Lower lobe of right lung (tissue), 2 donors: ENCODE measurements around the gene ASB6. TPM values are rescaled to one million over a fixed set of nuclear protein-coding genes. Genes with fewer than 3 reads are reported as not detected.

ENCODE experiments used
- ATAC-seq, 2 donors: fragments of 200-7000 bp; cut with Tn5 transposase; one replicate each; pipeline ENCODE4 v1.9.1; 2020 to 2022; ENCODE audit warnings: mild to moderate bottlenecking in 2 of 2, moderate library complexity in 2 of 2
- DNase-seq: peaks from one replicate; pipeline ENCODE4 v3.0.0-alpha.2; 2020
- H3K27ac ChIP-seq: fragments of 200-600 bp; one replicate; pipeline ENCODE4 v1.8.0; 2022
- H3K27me3 ChIP-seq: fragments of 200-600 bp; one replicate; pipeline ENCODE4 v1.8.0; 2022; ENCODE audit warnings: low read depth
- H3K36me3 ChIP-seq: fragments of 200-600 bp; one replicate; pipeline ENCODE4 v1.8.0; 2022; ENCODE audit warnings: mild to moderate bottlenecking
- H3K4me1 ChIP-seq: fragments of 200-600 bp; one replicate; pipeline ENCODE4 v1.8.0; 2022
- H3K4me3 ChIP-seq: fragments of 200-600 bp; one replicate; pipeline ENCODE4 v1.8.0; 2022; ENCODE audit warnings: mild to moderate bottlenecking
- H3K9me3 ChIP-seq: fragments of 200-600 bp; one replicate; pipeline ENCODE4 v1.8.0; 2022
- intact Hi-C: fragments of 100-400 bp; cut with DNase I; formaldehyde crosslinking; loops from one replicate; pipeline ENCODE4 v1.11.0; 2022
- long read RNA-seq: library from polyadenylated mRNA; unstranded; transcript quantifications from one replicate; pipeline ENCODE4 v2.0.0, GENCODE V29; 2021
- total RNA-seq: library from RNA; stranded (reverse); fragmentation: NEBNext Ultra II Directional; extraction: Animal tissue kit (Norgen Biotek cat#: 25700); gene quantifications from one replicate; pipeline ENCODE4 v1.2.1, GENCODE V29; 2021
- TF ChIP-seq, protein P1 (sequence below): fragments of 200-600 bp; IDR thresholded peaks from one replicate; pipeline ENCODE4 v1.8.0; 2022; ENCODE audit warnings: antibody characterized with exemption, mild to moderate bottlenecking
- donor health status: DM: no; HTN: yes; CAD: no; lungs with severe emphysema.

The ASB6 gene, protein sequence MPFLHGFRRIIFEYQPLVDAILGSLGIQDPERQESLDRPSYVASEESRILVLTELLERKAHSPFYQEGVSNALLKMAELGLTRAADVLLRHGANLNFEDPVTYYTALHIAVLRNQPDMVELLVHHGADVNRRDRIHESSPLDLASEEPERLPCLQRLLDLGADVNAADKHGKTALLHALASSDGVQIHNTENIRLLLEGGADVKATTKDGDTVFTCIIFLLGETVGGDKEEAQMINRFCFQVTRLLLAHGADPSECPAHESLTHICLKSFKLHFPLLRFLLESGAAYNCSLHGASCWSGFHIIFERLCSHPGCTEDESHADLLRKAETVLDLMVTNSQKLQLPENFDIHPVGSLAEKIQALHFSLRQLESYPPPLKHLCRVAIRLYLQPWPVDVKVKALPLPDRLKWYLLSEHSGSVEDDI
- 14.6 TPM for total RNA-seq
- long read RNA-seq, transcript ASB6-201 (6 exons, 2,330 nt) = major isoform, 24 of 39 reads
- long read RNA-seq, partial matches to known transcripts = 7 of 39 reads
- long read RNA-seq, other reads (novel, unspliced or antisense) = 8 of 39 reads

DNA sequence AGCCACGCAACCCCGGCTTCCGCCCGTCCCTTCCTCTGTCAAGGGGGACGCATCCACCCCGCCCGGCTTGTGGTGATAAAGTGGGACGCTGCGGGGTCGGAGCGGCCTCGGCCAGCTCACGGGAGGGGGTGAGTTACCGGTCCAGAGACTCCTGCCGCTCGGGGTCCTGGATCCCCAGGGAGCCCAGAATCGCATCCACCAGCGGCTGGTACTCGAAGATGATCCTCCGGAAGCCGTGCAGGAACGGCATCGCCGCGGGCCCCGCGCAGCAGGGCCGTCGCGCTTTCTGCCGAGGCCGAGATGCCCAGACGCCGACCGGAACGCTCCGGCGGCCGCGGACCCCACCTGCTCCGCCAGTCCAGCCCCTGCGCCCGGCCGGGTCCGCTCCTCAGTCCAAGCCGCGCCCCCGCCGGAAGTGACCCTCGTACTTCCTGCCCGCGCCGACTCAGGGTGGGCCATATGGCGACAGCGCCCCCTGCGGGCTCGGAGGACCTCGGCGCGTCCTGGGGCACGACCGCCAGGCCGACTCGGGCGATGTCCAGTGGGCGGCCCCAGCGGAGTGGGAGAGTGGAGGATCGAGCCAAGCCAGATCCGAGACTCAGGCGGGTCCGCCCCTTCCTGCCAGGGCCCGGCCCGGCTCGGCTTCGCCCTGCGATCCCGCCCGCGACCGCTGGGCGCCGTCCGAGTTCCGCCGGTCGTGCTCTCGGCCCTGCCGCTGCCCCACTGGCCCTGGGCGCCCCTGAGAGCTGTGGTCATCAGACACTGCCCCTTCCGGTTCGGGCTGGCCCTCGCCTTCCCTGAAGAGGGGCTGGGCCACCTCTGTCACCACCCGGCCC lies at the start of gene ASB6:
TSS of gene ASB6 (minus strand) at position 402 of the 836 bp plus-strand sequence. CDS start at position 250, 152 bp downstream.
- TF ChIP-seq, protein P1, sequence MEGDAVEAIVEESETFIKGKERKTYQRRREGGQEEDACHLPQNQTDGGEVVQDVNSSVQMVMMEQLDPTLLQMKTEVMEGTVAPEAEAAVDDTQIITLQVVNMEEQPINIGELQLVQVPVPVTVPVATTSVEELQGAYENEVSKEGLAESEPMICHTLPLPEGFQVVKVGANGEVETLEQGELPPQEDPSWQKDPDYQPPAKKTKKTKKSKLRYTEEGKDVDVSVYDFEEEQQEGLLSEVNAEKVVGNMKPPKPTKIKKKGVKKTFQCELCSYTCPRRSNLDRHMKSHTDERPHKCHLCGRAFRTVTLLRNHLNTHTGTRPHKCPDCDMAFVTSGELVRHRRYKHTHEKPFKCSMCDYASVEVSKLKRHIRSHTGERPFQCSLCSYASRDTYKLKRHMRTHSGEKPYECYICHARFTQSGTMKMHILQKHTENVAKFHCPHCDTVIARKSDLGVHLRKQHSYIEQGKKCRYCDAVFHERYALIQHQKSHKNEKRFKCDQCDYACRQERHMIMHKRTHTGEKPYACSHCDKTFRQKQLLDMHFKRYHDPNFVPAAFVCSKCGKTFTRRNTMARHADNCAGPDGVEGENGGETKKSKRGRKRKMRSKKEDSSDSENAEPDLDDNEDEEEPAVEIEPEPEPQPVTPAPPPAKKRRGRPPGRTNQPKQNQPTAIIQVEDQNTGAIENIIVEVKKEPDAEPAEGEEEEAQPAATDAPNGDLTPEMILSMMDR = peak; percentile 99
- Histone ChIP-seq H3K27me3 (no peaks in the 10 kb centered on the region), H3K27ac (peak within 1 kb of the TSS; percentile 89), H3K9me3 (no peaks in the 10 kb centered on the region), H3K4me3 (peak within 1 kb of the TSS; percentile 100), H3K36me3 (peaks cover 26% of the 10 kb centered on the region), H3K4me1 (peaks cover 26% of the 10 kb centered on the region)
- intact Hi-C loops = no loop called here
- DNase-seq (peak; percentile 98), ATAC-seq (peak; percentile 97 to 98)

DNA sequence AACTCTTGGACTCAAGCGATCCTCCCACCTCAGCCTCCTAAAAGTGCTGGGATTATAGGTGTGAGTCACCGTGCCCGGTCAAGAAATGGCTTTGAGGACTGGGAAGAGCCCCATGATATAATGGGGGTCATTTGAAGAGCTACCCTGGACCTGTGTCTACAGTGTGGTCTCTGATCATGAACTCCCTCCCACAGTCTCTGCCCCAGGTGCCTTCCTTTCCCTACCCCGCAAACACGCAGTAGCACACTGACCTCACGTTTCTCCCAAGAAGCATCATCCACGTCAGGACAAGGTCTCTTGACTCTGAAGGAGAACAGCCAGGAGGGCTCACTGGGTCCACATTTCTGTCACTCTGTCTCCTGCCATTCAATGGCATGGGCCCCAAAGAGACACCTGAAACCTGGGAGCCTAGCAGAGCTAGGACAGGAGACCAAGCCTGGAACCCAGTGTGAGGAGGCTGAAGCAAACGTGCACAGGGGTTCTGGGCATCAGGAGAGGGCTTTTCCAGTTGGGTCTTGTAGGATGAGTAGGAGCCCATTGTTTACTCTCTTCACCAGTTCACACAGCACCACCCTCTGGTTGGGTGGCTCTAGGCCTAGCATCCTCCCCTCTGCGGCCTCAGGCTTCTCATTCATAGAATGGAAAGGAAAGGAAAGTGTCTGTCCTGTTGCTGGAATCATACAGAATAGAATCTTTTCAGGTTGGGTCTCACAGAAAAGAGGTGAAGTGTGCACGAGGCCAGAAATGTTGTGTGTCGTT lies 46.5 kb upstream of the ASB6 start:
- H3K27me3 ChIP-seq = no peaks in the 10 kb centered on the region
- ATAC-seq = no peak
- DNase-seq = no peak
- no peaks in the 10 kb centered on the region for H3K9me3 ChIP-seq
- no peak overlapping the region for H3K27ac ChIP-seq
- no peaks in the 10 kb centered on the region for H3K4me1 ChIP-seq
- intact Hi-C loops = no loop called here
- TF ChIP-seq, protein P1 = no peak
- H3K36me3 ChIP-seq = no peaks in the 10 kb centered on the region
- H3K4me3 ChIP-seq = no peak overlapping the region

DNA sequence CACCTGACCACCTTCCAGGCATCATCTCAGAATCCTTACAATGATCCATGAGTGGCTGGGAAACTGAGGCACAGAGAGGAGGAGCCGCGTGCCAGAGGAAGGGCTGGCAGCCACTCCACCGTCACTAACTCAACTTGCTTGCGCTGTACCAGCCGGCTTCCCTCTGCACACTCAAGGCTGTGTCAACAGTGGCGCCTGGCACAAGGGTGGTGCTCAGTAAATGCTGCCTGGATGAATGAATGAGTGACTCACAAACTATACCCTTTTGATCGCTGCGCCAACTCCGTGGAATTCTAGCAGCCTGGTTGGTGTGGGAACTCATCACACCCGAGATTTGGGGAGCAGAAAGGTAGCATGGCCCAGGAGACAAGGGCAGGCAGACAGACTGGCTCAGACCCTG lies 45.4 kb upstream of the ASB6 start:
- Histone ChIP-seq H3K27me3 (peaks cover under 1% of the 10 kb centered on the region), H3K9me3 (no peaks in the 10 kb centered on the region), H3K4me1 (no peaks in the 10 kb centered on the region), H3K36me3 (no peaks in the 10 kb centered on the region), H3K27ac (no peak overlapping the region), H3K4me3 (no peak overlapping the region)
- intact Hi-C loops = no loop called here
- TF ChIP-seq, protein P1 = no peak
- ATAC-seq (no peak), DNase-seq (no peak)

DNA sequence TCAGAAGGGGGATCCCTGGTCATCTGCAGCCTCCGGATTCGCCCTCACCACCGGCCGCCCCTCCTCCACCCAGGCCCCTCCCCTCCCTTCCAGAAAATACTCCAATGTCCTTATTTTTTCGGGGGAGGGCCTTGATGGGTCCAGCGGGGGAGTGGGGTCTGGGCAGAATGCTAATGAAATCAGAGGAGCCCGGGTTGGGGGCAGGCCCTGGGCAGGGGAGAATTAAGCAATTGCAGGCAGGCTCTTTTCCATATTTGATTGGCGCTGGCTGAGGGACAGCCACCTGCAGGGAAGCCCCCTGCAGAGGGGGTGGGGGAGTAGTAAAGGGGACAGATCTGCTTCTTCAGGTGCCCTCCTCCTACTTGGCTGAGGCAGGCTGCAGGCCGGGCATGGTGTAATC lies 44.8 kb upstream of the ASB6 start:
- Histone ChIP-seq H3K27me3 (peaks cover 7% of the 10 kb centered on the region), H3K4me3 (no peak overlapping the region), H3K27ac (no peak overlapping the region), H3K36me3 (no peaks in the 10 kb centered on the region), H3K4me1 (no peaks in the 10 kb centered on the region), H3K9me3 (no peaks in the 10 kb centered on the region)
- TF ChIP-seq, protein P1 = no peak
- ATAC-seq (no peak), DNase-seq (no peak)
- intact Hi-C loops = no loop called here

DNA sequence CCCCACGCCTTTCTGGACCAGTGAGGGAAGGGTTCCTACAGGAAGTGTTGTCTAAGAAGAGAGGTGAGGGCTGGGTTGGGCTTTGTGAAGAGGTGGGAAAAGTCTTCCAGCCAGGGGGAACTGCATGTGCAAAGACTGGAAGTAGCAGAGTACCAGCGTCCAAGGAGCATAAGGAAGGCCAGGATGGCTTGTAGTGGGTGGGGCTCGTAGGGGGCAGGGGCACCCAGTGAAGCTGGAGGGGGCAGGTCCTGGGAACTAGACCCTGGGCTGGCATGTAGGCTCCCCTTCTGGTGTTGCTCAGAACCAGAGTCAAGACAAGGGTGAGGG lies 43.9 kb upstream of the ASB6 start:
- H3K36me3 ChIP-seq = no peaks in the 10 kb centered on the region
- intact Hi-C loops = no loop called here
- H3K4me3 ChIP-seq = no peak overlapping the region
- DNase-seq = no peak
- H3K27me3 ChIP-seq = peaks cover 12% of the 10 kb centered on the region
- TF ChIP-seq, protein P1 = no peak
- no peaks in the 10 kb centered on the region for H3K4me1 ChIP-seq
- no peak for ATAC-seq
- no peaks in the 10 kb centered on the region for H3K9me3 ChIP-seq
- no peak overlapping the region for H3K27ac ChIP-seq
